ENCODE results near the gene LAPTM5.

LAPTM5 gene

DNA sequence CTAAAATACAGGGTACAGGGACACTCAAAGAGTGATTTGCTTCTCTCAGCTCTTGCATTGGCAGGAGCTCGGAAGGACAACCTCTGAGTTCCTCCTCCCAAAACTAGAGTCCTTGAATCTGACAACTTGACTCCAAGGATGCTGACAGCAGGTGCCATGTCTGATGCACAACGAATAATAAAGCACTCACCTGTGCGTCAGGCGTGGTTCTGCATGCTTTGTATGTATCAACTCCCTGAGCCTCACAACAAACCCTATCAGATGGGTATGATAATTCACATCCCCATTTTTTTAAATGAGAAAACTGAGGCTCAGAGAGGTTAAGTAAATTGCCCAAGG is 1.4 kb downstream of the LAPTM5 start:
- H3K9me3 ChIP-seq (ENCODE audit: control insufficient read depth, low read length) = no peaks in the 10 kb centered on the region
- no peaks in the 10 kb centered on the region for H3K36me3 ChIP-seq (ENCODE audit: control insufficient read depth, insufficient read depth, low read length)
- no peaks in the 10 kb centered on the region for H3K4me1 ChIP-seq (ENCODE audit: control insufficient read depth, insufficient read depth, low read length)
- peak overlapping the region; percentile 15 for H3K9ac ChIP-seq (ENCODE audit: low read length)
- peaks cover 4% of the 10 kb centered on the region for H3K27me3 ChIP-seq (ENCODE audit: control insufficient read depth, insufficient read depth, low read length)
- no peak overlapping the region for H3K4me3 ChIP-seq (ENCODE audit: low read length)

DNA sequence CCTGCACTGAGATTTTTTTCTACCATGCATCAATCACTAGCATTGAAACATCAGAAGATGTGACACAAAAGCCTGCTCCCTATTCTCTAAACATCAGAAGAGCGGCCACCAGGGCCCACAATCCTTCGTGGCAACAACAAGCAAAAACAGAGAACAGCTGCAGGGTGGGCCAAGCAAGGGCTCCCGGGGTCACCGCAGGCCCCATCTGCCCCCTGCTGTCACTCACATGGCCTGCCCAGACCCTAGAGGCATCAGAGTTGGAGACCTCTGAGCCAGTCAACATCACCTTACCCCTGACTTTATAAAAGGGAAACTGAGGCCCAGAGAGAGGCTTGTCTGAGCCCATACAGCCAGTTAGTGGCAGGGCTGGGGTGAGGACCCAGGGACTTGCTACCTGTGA is 1.8 kb downstream of the LAPTM5 start:
- H3K4me1 ChIP-seq (ENCODE audit: control insufficient read depth, insufficient read depth, low read length) = no peaks in the 10 kb centered on the region
- H3K9ac ChIP-seq (ENCODE audit: low read length) = no peak overlapping the region
- no peaks in the 10 kb centered on the region for H3K9me3 ChIP-seq (ENCODE audit: control insufficient read depth, low read length)
- peaks cover 4% of the 10 kb centered on the region for H3K27me3 ChIP-seq (ENCODE audit: control insufficient read depth, insufficient read depth, low read length)
- no peak overlapping the region for H3K4me3 ChIP-seq (ENCODE audit: low read length)
- H3K36me3 ChIP-seq (ENCODE audit: control insufficient read depth, insufficient read depth, low read length) = no peaks in the 10 kb centered on the region

DNA sequence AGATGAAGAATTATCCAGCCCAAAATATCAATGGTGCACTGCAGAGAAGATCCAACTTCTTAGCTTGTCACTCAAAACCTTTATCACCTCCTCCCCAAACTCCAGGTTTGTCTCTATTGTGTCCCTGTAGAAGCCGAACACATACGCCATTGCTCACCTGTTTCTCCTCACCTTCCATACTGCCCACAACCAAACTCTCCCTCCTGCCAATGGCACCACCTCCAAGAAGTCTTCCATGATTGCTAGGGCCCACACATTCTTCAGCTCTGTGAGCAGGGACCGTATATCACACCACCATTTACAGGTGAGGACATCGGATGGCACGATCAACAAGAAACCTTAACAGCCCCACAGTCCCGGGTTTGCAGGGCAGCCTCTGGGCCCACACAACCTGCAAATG is 2.2 kb downstream of the LAPTM5 start:
- Histone ChIP-seq H3K4me1 (ENCODE audit: control insufficient read depth, insufficient read depth, low read length) (no peaks in the 10 kb centered on the region), H3K4me3 (ENCODE audit: low read length) (no peak overlapping the region), H3K9me3 (ENCODE audit: control insufficient read depth, low read length) (no peaks in the 10 kb centered on the region), H3K9ac (ENCODE audit: low read length) (no peak overlapping the region), H3K27me3 (ENCODE audit: control insufficient read depth, insufficient read depth, low read length) (peaks cover 4% of the 10 kb centered on the region), H3K36me3 (ENCODE audit: control insufficient read depth, insufficient read depth, low read length) (no peaks in the 10 kb centered on the region)

DNA sequence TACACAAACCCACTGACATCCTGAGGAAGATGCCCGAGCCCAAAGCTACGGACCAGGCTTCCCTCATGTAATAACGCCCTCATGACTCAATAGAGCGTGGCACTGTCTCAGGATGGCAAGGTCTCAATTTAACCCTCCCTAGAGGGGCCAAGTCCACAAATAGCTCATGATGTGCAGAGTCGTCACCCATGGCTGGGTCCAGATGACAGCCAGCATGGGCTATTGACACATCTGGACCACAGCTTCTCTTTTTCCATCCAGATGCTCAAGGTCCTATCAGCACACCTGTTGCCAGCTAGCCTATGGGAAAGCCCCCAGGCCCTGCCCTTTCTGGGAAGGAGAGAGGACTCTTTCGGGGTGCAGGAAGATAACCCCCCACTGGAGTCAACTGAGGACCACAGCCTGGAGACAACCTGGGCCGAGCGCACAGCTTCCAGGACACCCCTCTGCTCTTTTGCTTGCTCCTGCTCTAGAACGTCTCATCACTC is 2.8 kb downstream of the LAPTM5 start:
- Histone ChIP-seq H3K27me3 (ENCODE audit: control insufficient read depth, insufficient read depth, low read length) (peaks cover 4% of the 10 kb centered on the region), H3K36me3 (ENCODE audit: control insufficient read depth, insufficient read depth, low read length) (no peaks in the 10 kb centered on the region), H3K9ac (ENCODE audit: low read length) (no peak overlapping the region), H3K4me1 (ENCODE audit: control insufficient read depth, insufficient read depth, low read length) (no peaks in the 10 kb centered on the region), H3K9me3 (ENCODE audit: control insufficient read depth, low read length) (no peaks in the 10 kb centered on the region), H3K4me3 (ENCODE audit: low read length) (no peak overlapping the region)

DNA sequence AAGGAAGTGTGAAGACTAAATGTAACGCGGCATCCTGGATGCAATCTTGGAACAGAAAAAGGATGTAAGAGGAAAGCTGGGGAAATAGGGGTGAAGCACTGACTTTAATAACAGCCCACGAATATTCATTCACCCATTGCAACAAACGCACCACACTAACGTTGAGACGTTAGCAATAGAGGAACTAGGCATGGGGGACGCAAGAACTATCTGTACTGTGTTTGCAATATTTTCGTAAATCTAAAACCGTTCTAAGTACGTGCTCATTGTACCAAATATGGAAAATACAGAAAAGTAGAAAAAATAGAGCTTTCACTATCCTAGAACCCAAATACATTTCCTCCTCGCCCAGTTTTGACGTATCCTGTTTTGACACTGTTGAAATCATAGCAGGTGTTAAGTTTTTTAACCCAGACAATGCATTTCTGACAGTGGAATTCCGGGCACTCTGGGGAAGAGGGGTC is 3.9 kb downstream of the LAPTM5 start:
- Histone ChIP-seq H3K27me3 (ENCODE audit: control insufficient read depth, insufficient read depth, low read length) (peaks cover 4% of the 10 kb centered on the region), H3K9me3 (ENCODE audit: control insufficient read depth, low read length) (no peaks in the 10 kb centered on the region), H3K9ac (ENCODE audit: low read length) (no peak overlapping the region), H3K4me3 (ENCODE audit: low read length) (no peak overlapping the region), H3K36me3 (ENCODE audit: control insufficient read depth, insufficient read depth, low read length) (no peaks in the 10 kb centered on the region), H3K4me1 (ENCODE audit: control insufficient read depth, insufficient read depth, low read length) (no peaks in the 10 kb centered on the region)

DNA sequence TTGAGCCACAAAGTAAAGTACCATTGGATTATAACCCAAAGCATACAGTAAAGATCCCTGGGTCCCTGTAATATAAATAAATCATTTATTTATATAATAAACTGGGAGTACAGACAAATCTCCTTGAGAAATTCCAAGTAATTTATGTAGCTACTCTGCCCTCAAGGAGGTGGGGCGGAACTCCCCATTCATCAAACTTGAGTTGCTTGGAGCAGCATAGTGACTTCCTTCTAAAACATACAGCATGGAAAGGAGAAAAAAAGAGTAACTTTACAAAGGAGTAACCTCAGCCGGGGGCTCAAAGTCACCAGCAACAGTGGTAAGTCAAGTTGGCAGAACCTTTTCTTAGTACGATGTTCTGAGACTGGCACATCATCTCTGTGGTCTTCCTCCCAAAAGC is 4.5 kb downstream of the LAPTM5 start:
- peaks cover 4% of the 10 kb centered on the region for H3K27me3 ChIP-seq (ENCODE audit: control insufficient read depth, insufficient read depth, low read length)
- no peaks in the 10 kb centered on the region for H3K9me3 ChIP-seq (ENCODE audit: control insufficient read depth, low read length)
- H3K4me1 ChIP-seq (ENCODE audit: control insufficient read depth, insufficient read depth, low read length) = peaks cover 4% of the 10 kb centered on the region
- H3K36me3 ChIP-seq (ENCODE audit: control insufficient read depth, insufficient read depth, low read length) = no peaks in the 10 kb centered on the region
- H3K4me3 ChIP-seq (ENCODE audit: low read length) = no peak overlapping the region
- H3K9ac ChIP-seq (ENCODE audit: low read length) = no peak overlapping the region

DNA sequence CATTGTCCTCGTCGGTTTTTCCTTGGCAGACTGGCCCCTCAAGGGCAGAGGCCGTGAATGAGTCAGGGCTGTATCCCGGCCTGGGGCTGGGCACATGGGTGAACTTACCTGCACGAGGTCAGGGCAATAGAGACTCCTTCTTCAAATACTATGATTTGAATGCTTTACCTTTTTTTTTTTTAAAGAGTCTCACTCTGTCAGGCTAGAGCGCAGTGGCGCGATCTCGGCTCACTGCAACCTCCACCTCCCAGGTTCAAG is 5.0 kb downstream of the LAPTM5 start:
- H3K9me3 ChIP-seq (ENCODE audit: control insufficient read depth, low read length) = no peaks in the 10 kb centered on the region
- peaks cover 4% of the 10 kb centered on the region for H3K27me3 ChIP-seq (ENCODE audit: control insufficient read depth, insufficient read depth, low read length)
- peaks cover 7% of the 10 kb centered on the region for H3K4me1 ChIP-seq (ENCODE audit: control insufficient read depth, insufficient read depth, low read length)
- no peak overlapping the region for H3K9ac ChIP-seq (ENCODE audit: low read length)
- no peak overlapping the region for H3K4me3 ChIP-seq (ENCODE audit: low read length)
- H3K36me3 ChIP-seq (ENCODE audit: control insufficient read depth, insufficient read depth, low read length) = no peaks in the 10 kb centered on the region

DNA sequence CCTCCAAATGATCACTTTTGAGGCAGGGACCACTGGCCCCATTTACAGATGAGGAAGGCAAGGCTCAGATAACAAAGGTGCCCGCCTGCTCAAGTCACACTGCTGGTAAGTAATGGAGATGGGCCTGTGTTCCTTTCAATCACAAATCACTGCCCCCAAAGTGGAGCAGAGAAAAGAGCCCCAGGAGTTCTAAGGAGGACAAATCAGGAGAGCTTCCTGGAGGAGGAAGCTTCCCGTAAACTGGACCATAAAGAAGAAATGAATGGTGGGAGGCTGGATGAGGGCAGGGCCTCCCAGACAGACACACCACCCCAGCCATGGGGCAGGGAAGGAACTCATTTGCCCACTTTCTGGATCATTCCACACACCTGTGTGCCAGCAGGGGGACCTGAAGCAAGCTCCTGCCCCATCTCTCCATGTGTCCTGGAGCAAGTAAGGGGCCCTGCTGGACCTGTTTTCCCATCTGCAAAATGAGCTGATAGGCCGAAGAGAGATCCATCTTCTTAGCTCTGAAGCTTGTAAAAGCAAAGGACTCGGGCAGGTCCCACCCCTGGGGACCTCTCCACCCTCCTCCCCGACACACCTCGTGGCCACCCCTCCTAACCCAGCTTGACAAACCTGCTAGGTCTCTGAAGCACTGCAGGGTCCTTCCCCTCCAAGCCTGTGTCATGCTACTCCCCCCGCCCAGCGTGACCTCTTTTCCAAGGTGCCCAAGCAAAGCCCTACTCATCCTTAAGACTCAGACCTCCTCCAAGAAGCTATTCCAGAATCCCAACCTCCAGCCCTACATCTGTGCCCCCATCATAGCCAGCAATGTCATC is 5.5 kb downstream of the LAPTM5 start:
- Histone ChIP-seq H3K4me1 (ENCODE audit: control insufficient read depth, insufficient read depth, low read length) (peaks cover 7% of the 10 kb centered on the region), H3K9me3 (ENCODE audit: control insufficient read depth, low read length) (no peaks in the 10 kb centered on the region), H3K9ac (ENCODE audit: low read length) (no peak overlapping the region), H3K4me3 (ENCODE audit: low read length) (no peak overlapping the region), H3K27me3 (ENCODE audit: control insufficient read depth, insufficient read depth, low read length) (peaks cover 4% of the 10 kb centered on the region), H3K36me3 (ENCODE audit: control insufficient read depth, insufficient read depth, low read length) (no peaks in the 10 kb centered on the region)

DNA sequence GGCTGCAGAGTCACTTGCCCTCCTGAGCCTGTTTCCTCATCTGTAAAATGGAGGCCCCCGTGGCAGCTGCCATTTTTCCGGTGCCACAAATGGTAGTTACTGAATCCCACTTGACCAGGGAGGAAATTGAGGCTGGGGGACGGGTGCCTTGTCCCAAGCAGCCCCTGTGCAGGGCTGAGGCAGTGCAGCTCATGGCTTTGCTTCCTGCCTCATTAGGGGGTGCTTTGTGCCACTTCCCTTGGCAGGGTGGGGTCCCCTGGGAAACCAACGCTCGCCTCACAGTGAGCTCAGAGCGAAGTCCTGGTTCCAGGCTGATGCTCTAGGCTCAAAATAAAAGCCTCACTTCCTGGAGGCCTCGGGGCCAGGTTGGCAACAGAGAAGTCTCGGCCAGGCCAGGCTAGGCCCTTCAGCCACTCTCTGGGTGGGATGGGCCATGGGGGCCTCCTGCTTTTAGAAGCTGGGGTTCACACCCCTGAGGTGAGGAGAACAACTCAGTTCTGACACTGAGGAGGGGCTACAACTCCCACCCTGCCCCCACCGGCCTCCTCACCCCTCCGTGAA is 6.8 kb downstream of the LAPTM5 start:
- no peak overlapping the region for H3K4me3 ChIP-seq (ENCODE audit: low read length)
- peaks cover 19% of the 10 kb centered on the region for H3K4me1 ChIP-seq (ENCODE audit: control insufficient read depth, insufficient read depth, low read length)
- peaks cover 4% of the 10 kb centered on the region for H3K27me3 ChIP-seq (ENCODE audit: control insufficient read depth, insufficient read depth, low read length)
- no peaks in the 10 kb centered on the region for H3K36me3 ChIP-seq (ENCODE audit: control insufficient read depth, insufficient read depth, low read length)
- no peaks in the 10 kb centered on the region for H3K9me3 ChIP-seq (ENCODE audit: control insufficient read depth, low read length)
- no peak overlapping the region for H3K9ac ChIP-seq (ENCODE audit: low read length)

DNA sequence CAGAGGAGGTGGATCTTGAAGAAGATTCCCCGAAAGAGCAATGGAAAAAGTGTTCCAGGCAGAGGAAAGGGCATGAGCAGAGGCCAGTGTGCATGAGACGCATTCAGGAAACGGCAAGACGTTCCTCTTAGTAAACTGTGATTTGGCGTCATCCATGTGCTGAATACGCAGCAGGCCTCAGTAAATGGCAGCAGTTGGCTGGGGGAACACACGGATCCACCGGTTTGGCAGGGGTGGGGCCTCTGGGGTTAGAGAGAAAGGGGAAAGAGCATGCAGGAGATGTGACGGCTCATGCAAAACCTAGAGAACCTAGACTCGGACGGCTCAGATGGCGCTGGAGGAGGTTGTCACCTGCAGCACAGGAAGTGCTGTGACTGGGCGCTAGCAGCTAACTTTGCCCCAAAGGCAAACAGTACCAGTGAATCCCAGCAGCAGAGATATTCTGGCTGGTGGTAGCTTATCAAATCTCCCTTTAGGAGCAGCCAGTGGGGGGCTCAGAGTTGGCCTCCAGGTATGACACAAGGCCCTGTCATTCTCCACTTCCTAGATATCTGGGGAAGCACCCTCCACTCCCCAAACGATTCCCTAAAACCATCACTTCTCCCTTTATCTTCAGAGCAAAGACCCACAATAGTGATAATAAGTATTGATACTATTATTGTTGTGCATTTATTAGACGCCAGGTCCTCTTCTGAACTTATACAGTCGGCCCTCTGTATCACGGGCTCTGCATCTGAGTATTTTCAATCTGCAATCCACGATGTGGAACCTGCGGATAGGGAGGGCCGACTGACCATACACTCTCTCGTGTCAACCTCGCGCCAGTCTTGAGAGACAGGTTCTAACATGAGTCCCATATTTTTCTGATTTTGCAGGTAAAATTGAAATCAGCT is 7.6 kb downstream of the LAPTM5 start:
- no peak overlapping the region for H3K9ac ChIP-seq (ENCODE audit: low read length)
- H3K36me3 ChIP-seq (ENCODE audit: control insufficient read depth, insufficient read depth, low read length) = no peaks in the 10 kb centered on the region
- no peak overlapping the region for H3K4me3 ChIP-seq (ENCODE audit: low read length)
- H3K4me1 ChIP-seq (ENCODE audit: control insufficient read depth, insufficient read depth, low read length) = peaks cover 24% of the 10 kb centered on the region
- no peaks in the 10 kb centered on the region for H3K9me3 ChIP-seq (ENCODE audit: control insufficient read depth, low read length)
- H3K27me3 ChIP-seq (ENCODE audit: control insufficient read depth, insufficient read depth, low read length) = peaks cover 4% of the 10 kb centered on the region

DNA sequence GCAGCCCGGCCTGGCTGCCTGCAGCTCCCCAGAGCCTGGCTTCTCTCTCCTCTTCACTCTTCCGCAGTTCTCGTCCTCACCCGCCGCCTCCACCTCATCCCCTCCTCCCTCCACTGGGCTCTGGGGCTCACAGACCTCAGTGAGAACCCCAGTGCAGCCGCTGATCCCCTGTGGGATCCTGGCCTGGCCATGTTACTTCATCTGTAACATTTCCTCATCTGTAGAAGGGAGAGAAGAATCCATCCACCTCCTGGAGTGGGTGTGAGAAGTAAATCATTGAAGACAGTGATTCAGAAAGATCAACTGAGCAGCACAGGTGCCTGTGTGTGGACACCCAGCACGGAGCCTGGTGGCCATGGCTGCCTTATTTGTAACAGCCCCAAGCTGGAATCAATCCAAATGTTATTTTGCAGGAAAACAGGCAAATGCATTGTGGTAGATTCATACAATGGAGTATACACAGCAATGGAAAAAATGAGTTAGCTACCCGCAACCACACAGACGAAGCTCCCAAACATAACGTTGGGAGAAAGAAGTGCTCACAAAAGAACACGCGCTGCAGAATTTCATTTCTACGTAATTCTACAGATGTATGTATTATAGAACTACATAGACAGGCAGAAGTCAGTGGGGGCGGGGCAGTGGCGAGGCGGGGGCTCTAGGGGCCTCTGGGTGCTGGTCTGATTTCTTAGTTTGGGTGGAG is 8.7 kb downstream of the LAPTM5 start:
- Histone ChIP-seq H3K9me3 (ENCODE audit: control insufficient read depth, low read length) (no peaks in the 10 kb centered on the region), H3K9ac (ENCODE audit: low read length) (no peak overlapping the region), H3K4me1 (ENCODE audit: control insufficient read depth, insufficient read depth, low read length) (peaks cover 24% of the 10 kb centered on the region)

More for the DNA sequence above, 8.7 kb downstream of the LAPTM5 start:
- Histone ChIP-seq H3K4me3 (ENCODE audit: low read length) (no peak overlapping the region), H3K27me3 (ENCODE audit: control insufficient read depth, insufficient read depth, low read length) (no peaks in the 10 kb centered on the region), H3K36me3 (ENCODE audit: control insufficient read depth, insufficient read depth, low read length) (no peaks in the 10 kb centered on the region)

Measured in mucosa of stomach (tissue), 1 donor.